Measurements from ENCODE around the gene FOXF1. TPM values are rescaled to one million over a fixed set of nuclear protein-coding genes. Genes with fewer than 3 reads are reported as not detected.

Gene FOXF1
- polyA plus RNA-seq, 1 donor (not counting 4 experiments of a cell fraction or from before 2014, with no cell fraction given): not detected

DNA sequence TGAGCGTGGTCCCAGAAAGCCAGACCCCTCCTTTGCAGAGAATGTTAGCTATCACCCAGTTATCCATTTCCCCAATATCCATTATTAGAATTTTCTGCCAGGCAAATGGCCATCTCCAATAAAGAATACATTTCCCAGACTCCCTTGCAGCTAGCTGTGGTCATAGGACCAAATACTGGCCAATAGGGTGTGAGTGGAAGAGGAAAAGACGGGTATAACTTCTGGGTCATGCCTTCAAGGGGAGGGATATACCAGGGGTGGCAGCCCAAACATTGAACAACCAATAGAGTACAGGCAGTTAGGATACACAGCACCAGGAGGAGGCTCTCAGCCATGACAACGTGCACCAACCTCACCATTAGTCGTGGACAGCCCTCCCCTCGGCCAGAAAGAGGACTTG is 26.1 kb upstream of the FOXF1 start:
- no peak overlapping the region for H3K9ac ChIP-seq (ENCODE audit: control insufficient read depth, extremely low read depth, insufficient read depth, low read length)
- H2AFZ ChIP-seq (ENCODE audit: control insufficient read depth, low read length): no peak overlapping the region
- dilution Hi-C loops (cut with MboI; ENCODE audit: extremely low pct_ligation_motif_present, low sequenced_read_pairs): no loop called here
- H3K27ac ChIP-seq (ENCODE audit: control insufficient read depth, insufficient read depth, low read length): no peak overlapping the region
- H4K20me1 ChIP-seq (ENCODE audit: control insufficient read depth, extremely low read depth, insufficient read depth, low read length): no peaks in the 10 kb centered on the region
- H3K79me2 ChIP-seq (ENCODE audit: control insufficient read depth, insufficient read depth, low read length): no peaks in the 10 kb centered on the region
- no peak overlapping the region for H3K4me3 ChIP-seq (ENCODE audit: control insufficient read depth in 2 of 3, extremely low read depth in 1 of 3, insufficient read depth in 2 of 3, low read depth in 1 of 3, low read length in 3 of 3)
- FAIRE-seq (no peak), DNase-seq (ENCODE audit: low read depth, low spot score) (no peak)
- H3K27me3 ChIP-seq (ENCODE audit: control insufficient read depth, extremely low read depth, insufficient read depth, low read length): peaks cover 2% of the 10 kb centered on the region
- H3K9me3 ChIP-seq (ENCODE audit: control insufficient read depth, low read depth, low read length): peaks cover 2% of the 10 kb centered on the region
- H3K9me1 ChIP-seq (ENCODE audit: control insufficient read depth, extremely low read depth, insufficient read depth, low read length): no peaks in the 10 kb centered on the region
- TF ChIP-seq, protein P1, sequence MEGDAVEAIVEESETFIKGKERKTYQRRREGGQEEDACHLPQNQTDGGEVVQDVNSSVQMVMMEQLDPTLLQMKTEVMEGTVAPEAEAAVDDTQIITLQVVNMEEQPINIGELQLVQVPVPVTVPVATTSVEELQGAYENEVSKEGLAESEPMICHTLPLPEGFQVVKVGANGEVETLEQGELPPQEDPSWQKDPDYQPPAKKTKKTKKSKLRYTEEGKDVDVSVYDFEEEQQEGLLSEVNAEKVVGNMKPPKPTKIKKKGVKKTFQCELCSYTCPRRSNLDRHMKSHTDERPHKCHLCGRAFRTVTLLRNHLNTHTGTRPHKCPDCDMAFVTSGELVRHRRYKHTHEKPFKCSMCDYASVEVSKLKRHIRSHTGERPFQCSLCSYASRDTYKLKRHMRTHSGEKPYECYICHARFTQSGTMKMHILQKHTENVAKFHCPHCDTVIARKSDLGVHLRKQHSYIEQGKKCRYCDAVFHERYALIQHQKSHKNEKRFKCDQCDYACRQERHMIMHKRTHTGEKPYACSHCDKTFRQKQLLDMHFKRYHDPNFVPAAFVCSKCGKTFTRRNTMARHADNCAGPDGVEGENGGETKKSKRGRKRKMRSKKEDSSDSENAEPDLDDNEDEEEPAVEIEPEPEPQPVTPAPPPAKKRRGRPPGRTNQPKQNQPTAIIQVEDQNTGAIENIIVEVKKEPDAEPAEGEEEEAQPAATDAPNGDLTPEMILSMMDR (optimal IDR thresholded peaks at IDR 0.05 in 1 of 3, IDR thresholded peaks at IDR 0.05 in 1 of 3, conservative IDR thresholded peaks at IDR 0.05 in 1 of 3; ENCODE audit: extremely low read depth in 1 of 3, insufficient read depth in 2 of 3, low read length in 3 of 3): no peak
- no peak for TF ChIP-seq EZH2 (IDR thresholded peaks at IDR 0.05; ENCODE audit: low read length)
- H3K4me1 ChIP-seq (ENCODE audit: control insufficient read depth, extremely low read depth, insufficient read depth, low read length): no peaks in the 10 kb centered on the region
- H3K36me3 ChIP-seq (ENCODE audit: control insufficient read depth in 2 of 2, extremely low read depth in 1 of 2, insufficient read depth in 2 of 2, low read length in 2 of 2): no peaks in the 10 kb centered on the region
- H3K4me2 ChIP-seq (ENCODE audit: control insufficient read depth, extremely low read depth, insufficient read depth, low read depth, low read length): no peak overlapping the region

DNA sequence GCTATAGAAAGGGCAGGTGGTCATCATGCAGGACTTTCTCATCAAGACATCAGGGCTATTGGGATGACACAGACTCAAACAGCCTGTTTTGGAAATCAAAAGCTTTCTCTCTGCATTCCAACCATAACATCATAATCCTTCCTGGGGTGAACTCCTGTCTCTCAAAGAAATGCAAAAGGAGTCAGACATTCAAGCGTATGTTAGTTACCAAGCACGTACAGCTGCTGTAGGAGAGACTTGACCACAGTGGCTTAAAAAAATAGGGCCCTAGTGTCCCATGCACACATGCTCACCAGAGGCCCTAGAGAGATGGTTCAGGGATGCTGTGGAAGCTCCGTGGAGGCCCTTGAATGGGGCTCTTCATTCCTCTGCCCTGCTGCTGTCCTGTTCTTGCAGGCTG is 24.6 kb upstream of the FOXF1 start:
- H3K9ac ChIP-seq (ENCODE audit: control insufficient read depth, extremely low read depth, insufficient read depth, low read length): no peak overlapping the region
- no peaks in the 10 kb centered on the region for H3K79me2 ChIP-seq (ENCODE audit: control insufficient read depth, insufficient read depth, low read length)
- dilution Hi-C loops (cut with MboI; ENCODE audit: extremely low pct_ligation_motif_present, low sequenced_read_pairs): no loop called here
- no peak overlapping the region for H3K4me2 ChIP-seq (ENCODE audit: control insufficient read depth, extremely low read depth, insufficient read depth, low read depth, low read length)
- no peak overlapping the region for H2AFZ ChIP-seq (ENCODE audit: control insufficient read depth, low read length)
- no peaks in the 10 kb centered on the region for H3K9me1 ChIP-seq (ENCODE audit: control insufficient read depth, extremely low read depth, insufficient read depth, low read length)
- peaks cover 5% of the 10 kb centered on the region for H3K27me3 ChIP-seq (ENCODE audit: control insufficient read depth, extremely low read depth, insufficient read depth, low read length)
- TF ChIP-seq EZH2 (IDR thresholded peaks at IDR 0.05; ENCODE audit: low read length): no peak
- TF ChIP-seq, protein P1 (optimal IDR thresholded peaks at IDR 0.05 in 1 of 3, IDR thresholded peaks at IDR 0.05 in 1 of 3, conservative IDR thresholded peaks at IDR 0.05 in 1 of 3; ENCODE audit: extremely low read depth in 1 of 3, insufficient read depth in 2 of 3, low read length in 3 of 3): no peak
- H3K4me3 ChIP-seq (ENCODE audit: control insufficient read depth in 2 of 3, extremely low read depth in 1 of 3, insufficient read depth in 2 of 3, low read depth in 1 of 3, low read length in 3 of 3): no peak overlapping the region
- no peaks in the 10 kb centered on the region for H4K20me1 ChIP-seq (ENCODE audit: control insufficient read depth, extremely low read depth, insufficient read depth, low read length)
- FAIRE-seq (no peak), DNase-seq (ENCODE audit: low read depth, low spot score) (no peak)
- no peak overlapping the region for H3K27ac ChIP-seq (ENCODE audit: control insufficient read depth, insufficient read depth, low read length)
- H3K4me1 ChIP-seq (ENCODE audit: control insufficient read depth, extremely low read depth, insufficient read depth, low read length): no peaks in the 10 kb centered on the region
- no peaks in the 10 kb centered on the region for H3K36me3 ChIP-seq (ENCODE audit: control insufficient read depth in 2 of 2, extremely low read depth in 1 of 2, insufficient read depth in 2 of 2, low read length in 2 of 2)
- H3K9me3 ChIP-seq (ENCODE audit: control insufficient read depth, low read depth, low read length): peaks cover 2% of the 10 kb centered on the region

Measured in keratinocyte (primary cell).